HG02763 (cell line): ENCODE measurements around the gene CHD3.

Source experiments
- ATAC-seq: cut with Tn5 transposase; IDR thresholded peaks from one replicate; pipeline ENCODE4 v1.9.1; 2021; ENCODE audit warnings: mild to moderate bottlenecking, moderate library complexity; ENCODE audit not compliant: unreplicated experiment

The CHD3 gene

DNA sequence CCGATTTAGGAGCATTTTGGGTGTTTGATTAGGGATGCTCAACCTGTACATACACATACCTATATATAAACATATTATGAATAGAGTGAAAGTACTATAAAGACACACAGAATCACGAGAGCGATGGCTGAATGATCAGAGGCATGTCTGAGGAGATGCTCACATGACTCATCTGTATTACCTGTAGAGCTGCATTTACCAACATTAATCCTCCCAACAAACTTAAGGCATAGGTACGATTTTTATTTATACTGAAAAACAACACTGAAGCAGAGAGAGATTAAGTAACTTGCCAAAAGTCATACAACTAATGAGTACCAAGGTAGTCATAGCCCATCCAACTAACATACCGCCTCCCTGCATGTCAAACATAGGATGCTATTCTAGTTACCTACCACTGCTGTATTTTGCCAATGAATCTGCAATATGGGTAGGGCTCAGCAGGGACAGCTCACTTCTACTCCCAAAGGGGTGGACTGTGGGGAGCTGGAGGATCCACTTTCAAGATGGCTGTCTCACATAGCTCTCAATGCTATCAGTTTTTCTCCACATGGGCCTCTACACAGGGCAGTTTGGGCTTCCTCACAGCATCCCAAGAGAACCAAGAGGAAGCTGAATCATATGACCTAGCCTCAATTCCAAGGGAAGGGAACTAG, 23.5 kb upstream of the CHD3 start:
- ATAC-seq, result no peak

DNA sequence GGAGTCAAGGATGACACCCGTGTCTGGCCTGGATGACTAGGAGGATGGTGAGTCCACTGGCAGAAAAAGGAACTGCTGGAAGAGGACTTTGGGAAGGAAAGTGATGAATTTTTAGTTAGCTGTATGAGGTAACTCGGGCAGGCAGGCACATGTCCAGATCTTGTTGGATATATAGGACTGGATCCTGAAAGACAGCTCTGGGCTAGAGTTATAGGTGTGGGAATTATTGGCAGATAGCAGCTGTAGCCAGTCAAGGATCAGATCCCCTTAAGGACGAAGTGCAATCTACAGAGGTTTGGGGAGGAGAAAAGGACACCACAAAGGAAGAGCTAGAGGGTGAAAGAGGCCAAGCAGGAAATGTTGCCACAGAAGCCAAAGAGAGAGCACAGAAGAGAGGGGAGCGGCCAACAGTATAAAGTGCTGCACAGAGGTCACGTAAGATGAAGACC, 20.7 kb upstream of the CHD3 start:
- ATAC-seq, result no peak

DNA sequence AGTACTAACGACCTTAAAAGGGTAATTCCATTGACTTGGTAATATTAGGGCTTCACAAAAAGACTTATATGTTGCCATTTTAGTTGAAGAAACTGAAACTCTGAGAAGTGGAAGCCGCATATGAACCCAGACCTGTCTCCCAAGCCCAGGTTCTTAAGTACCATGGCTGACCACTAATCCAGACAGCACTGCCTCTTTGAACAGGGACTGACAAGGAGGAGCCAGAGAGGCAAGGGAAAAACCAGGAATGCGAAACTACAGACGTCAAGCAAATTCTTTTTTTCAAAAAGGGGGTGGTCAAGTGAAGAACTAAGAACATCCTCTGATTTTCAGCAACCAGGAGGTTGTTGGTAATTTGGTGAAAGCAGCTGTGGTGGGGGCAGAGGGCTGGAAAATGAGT, 15.5 kb upstream of the CHD3 start:
- ATAC-seq, result no peak

DNA sequence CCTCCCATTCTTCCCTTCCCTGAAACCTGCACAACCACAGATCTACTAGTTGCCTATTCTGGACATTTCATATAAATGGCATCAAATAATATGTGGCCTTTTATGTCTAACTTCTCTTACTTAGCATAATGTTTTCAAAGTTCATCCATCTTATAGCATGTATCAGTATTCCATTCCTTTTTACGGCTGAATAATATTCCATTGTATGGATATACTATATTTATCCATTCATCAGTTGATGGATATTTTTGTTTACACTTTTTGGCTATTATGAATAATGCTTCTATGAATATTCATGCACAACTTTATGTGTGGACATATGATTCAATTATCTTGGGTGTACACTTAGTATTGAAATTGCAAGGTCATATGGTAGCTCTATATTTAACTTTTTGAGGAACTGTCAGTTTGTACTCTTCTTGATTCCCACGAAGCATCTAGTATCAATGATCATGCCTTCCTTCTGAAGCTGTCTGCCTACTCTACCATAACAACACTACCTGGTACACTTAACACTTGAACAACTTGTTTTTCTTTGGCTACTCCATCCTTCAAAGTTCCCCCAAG, 12.7 kb upstream of the CHD3 start:
- ATAC-seq, result no peak

DNA sequence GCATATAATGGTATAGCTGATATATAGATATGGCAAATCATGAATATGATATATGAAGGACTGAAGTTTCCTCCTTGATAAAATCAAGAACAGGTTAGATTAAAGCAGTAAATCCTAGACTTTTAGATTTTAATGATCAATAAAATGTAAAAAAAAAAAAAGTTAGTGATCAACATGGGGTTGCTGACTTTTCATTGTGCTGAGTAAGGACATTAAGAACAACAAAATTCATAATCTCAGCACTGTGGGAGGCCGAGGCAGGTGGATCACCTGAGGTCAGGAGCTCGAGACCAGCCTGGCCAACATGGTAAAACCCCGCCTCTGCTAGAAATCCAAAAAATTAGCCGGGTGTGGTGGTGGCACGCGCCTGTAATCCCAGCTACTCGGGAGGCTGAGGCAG, 10.4 kb upstream of the CHD3 start:
- ATAC-seq, result no peak

DNA sequence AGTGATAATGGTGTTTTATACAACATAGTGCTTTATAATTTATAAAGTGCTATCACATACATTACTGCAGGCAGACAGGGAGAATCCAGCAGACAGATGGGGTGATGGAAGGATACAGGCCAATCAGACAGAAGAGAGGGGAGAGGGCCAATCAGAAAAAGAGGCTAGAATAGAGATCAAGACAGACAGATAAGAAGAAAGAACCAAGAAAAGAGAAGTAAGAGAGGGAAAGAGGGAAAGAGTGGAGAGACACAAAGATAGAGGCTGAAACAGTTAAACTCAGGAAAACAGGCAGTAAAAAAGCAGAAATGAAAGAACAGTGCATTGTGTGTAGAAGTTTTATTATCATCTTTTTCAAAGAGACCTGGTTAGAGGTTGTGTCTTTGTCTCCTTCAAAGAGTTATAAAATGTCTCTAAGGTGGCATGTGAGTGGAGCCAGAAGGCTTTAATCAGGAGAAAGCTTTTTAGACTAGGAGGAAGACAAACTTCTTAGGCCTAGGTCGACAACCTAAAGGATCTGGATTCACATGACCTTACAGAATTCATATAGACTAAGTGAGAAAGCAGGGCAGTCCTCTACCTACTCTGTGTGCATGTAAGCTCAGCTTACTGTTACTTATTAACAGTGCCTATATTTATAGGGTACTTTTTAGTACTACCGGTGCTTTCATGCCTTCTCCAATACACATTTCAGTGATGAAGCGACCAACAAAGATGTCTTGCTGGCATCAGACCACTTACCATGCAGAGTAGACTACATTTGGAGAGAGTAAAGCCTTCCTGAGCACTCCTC, 8.3 kb upstream of the CHD3 start:
- no peak for ATAC-seq

DNA sequence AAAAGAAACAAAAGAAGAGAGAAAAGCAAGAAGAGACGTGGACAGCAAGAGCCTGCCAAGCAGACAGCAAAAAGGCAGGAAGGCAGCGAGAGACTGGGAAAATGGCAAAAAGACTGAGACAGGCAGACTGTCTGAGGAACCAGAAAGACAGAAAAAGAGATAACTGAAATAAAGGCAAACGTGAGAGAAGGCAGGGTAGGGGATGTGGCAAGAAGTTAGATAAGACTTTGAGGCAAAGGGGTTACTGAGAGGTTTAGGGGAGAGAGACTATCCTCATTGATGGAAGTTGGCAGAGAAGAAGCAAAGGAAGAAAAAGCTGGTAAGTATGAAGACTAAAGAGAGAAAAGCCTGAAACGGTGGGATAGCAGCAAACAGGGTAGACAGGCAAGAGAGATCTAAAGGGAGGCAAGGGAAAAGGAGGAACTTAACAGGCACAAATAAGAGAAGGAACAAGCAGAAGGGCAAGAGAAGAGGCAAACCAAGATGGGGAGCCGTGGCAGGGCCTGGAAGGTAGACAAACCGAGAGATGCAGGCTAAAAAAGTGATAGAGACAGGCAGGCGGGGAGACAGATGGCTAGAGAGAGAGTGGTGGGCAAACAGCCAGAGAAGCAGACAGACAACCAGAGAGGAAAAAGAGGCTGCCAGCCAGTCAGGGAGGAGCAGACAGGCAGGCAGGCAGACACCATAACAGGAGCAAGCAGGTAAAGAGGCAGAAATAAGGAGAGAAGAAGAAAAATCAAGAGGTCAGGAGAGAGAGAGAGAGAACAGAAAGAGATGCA, 7.1 kb upstream of the CHD3 start:
- no peak for ATAC-seq

DNA sequence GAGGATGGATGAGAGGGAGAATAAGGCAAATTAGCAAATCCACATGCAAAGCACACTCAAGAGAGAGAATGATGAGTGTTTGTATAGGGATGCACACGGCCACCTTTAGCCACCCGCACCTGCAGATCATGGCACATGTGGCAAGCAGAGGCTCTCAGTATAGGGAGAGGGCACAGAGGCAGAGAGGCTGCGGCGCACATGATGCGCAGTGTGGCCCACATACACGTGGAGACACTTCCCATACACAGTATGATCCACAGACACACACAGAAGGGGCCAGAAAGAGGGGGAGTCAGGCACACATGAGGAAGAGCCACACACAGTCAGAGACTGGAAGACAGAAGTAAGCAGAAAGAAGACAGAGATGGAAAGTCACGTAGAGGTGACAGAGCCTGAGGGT, 6.5 kb upstream of the CHD3 start:
- ATAC-seq, result no peak

DNA sequence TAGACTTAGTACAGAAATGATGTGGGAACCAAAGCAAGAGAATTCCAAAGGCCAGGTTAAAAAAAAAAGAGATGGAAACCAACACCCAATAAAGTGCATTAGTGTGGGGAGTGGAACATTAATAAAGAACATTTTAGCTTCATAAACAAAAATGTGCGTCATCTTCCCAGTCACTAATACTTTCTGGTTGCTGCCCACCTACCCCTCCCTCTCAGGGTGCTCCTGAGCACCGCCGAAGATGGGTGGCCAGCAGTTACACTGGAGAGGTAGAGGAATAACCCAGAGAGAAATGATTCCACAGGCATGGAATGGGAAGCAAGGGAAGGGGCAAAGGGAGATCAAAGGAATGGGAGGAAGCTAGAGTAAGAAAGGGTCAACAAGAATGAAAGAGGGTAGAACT, 6.0 kb upstream of the CHD3 start:
- ATAC-seq, result no peak

DNA sequence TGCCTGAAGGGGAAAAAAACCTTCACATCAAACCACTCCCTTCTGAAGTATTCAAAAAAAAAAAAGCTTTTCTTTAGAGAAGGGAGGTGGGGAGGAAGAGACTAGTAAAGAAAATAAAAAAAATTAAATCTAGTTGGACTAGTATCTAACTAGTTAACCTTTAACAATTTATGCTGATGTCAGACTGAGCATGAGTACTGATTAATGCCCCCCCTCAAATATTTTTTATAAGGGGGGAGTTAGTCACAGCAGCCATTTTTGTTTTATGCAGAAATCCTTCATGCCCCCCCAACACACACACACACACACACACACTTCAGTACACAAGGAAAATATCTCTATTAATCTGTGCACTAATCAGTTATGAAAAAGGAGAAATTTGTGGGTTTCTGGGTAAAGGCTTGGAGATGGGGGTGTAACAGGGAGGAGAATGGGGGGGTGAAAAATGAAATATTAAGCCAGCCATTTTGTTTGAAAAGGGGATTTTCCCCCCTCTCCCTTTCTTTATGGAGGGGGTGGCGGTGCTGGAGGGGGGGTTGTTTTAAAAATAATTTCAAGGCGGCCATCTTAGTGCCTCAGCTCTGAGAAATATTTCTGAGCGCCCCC, 4.7 kb upstream of the CHD3 start:
- no peak for ATAC-seq

DNA sequence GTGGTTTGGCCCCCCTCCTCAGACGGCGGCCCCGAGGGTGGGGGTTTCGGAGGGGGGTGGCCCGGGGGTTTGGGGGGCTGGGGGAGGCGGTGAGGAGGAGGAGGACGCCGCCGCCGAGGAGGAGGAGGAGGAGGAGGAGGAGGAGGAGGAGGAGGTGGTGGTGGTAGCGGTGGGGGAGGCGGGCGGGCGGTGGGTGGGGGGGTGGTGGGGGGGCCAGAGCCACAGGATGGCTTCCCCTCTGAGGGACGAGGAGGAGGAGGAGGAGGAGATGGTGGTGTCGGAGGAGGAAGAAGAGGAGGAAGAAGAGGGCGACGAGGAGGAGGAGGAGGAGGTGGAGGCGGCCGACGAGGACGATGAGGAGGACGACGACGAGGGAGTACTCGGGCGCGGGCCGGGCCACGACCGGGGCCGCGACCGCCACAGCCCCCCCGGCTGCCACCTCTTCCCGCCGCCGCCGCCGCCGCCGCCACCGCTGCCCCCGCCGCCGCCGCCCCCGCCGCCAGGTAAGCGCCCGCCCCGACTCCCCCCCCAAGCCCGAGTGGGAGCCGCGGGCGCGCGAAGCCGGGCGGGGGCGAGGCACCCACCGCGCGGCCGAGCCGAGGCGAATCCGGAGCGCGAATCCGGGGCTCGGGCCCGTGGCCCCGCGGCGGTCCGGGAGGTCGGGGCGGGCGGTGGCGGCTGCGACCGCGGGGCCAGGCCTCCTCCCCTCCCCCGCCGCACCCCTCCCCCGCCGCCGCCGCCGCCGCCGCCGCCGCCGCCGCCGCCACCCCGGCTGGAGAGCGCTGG, 3.8 kb upstream of the CHD3 start:
- ATAC-seq, result no peak

DNA sequence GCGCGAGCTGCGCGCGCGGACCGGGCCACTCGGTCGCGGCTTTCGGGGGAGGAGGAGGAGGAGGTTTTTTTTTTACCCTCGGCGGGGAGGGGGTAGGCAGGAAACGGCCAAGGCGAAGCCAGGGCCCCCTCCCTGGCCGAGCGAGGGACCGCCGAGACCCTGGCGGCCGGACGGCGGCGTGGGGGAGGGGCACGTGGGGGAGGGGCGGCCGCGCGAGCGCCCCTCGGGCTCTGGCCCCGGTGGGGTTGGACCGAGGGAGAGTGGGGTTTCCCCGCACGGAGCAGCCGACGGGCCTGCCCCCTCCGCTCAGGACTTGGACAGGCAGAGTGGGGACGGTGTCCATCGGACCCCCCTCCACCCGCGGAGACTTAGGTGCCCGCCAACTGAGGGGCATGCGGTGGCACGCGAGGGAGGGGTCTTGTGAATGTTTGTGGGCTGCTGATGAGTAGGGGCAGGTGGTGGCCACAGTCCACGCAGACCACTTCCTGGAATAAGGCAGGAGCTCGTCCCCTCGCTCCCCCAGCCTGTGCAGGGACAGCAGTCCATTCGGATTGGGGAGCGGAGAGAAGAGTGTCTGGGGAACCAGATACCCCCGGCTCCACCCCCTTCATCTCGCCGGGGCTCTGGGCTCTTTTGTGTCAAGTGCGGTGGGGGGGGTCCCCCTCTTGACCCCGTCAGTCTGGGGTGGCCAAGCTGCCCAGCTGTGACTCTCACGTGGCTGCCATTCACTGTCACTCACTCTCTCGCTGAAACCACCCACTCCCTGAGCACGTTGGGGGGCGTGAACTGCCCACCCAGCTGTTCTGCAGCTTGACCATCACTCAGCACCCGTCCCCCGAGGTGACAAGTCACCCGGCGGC, 3.0 kb upstream of the CHD3 start:
- no peak for ATAC-seq

DNA sequence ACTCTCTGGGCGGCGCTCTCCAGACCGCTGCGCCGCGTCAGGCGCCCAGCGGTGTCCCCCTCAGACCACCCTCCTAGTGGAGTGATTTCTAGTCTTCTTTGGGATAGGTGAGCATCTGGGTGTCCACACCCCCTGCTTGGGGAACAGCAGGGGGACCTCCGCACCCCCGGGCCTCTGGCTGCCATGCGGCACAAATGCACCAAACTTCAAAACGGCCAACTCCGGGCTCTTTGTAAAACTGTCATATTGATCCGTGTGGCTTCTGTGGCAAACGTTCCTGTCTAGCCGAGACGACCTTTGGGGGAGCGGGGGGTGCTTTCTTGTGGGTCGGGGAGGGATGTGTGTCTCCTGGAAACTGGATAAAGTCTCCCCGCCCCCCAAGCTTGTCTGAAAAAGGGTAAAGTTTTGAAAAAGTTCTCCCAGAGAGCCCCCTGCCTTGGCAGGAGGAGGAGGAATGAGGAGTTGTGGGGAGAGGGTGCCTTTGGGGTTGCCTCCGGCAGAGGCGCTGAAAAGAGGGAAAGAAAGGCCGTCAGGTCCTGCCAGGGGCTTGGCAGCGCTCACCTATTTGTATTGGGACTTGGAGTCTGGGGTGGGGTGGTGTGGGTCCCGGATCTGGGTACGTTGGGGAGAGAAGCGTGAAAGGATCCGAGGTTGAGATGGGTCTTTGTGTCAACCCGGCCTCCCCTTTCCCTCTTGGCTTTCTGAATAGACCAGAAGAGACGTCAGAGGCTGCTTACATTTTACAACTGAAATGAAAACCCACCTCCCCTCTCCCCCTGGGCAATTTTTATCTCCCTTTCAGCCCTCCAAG, 2.2 kb upstream of the CHD3 start:
- ATAC-seq, result no peak

DNA sequence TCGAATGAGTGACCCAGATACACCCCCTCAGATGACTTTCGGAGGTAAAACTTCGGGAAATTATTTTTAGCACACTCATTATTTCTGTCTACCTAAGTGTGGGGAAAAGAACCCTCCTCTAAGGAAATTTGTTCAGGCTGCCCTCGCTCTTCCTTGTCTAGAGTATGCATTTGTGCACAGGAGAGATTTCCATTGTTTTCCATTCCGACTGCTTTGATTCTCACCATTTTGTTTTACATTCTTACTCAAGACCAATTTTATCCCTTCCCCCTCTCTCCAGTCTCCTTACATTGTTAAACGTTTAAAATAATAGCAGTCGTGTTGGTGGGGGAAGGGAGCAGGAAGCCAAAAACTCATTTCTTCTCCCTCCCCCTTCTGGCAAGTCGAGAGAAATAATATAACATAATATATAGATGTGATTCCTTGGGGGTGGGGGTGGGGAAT, 1.5 kb upstream of the CHD3 start:
- ATAC-seq, result no peak

DNA sequence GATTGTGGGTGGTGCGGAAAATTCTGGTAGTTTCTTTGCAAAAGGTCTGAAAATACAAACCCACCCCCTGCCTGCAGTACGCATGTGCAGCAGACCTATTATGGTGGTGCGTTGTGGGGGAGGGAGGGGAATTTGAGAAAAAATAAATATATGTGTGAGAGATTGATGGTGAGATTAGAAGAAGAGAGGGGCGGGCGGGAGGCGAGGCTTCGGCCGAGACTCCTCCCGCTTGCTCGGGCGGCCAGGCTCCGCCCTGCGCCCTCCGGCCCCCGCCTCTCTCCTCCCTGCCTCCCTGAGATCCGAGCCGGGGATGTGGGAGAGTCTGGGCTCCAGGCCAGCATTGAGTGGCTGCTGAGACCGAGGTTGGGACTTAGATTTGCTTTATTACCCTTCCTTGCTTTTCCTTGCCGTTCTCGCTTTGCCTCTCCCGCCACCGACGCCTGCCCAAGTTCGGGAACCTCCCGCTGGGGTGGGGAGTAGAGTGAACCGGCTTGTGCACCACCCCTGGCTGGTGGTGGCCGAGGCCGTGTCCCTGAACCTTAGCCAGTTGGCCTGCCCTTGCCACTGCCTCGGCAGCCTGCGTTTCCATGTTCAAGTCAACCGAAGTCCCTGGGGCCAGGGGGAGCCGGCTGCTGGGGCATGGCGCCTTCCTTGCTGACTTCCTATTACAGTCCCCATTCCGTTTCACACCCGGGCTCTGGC, 956 bp upstream of the CHD3 start:
- ATAC-seq, result peak; percentile 50

DNA sequence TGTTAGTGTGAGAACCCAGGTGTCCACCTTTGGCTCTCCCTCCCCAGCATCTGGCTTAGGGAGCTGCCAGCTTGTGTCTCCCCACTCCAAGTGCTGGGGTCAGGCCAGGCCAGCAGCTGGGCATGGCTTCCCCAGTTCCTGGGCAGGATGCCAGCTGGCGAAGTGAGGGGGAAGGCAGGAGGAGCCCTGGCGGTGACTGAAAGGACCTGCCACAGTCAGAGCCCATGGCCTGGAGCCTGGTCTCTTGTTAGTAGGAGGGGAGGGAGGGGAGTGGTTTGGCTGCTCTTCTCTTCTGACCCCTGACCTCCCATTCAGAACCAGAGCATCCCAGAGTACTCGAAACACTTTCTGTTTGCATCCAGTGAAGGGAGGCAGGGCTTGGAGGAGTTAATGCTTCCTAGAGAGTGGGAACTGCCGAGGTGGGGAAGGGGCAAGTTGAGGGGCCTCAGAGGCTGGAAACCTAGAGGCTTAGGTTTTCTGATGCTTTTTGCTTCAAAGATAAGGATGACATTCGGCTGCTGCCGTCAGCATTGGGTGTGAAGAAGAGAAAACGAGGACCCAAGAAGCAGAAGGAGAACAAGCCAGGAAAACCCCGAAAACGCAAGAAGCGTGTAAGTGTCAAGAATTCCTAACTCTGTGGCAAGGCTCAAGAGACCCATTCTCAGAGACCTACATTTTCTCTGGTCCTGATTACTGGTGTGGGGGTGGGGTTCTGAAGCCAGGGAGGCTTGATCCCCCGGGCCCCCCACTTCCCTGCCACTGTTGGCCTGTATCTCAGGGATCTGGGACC, 772 bp downstream of the CHD3 start:
- ATAC-seq, result no peak
